ENCODE measurements around the gene MIB1.

Gene MIB1

GRCh38 chr18:21851327-21851961 is 110.9 kb downstream of the MIB1 start:
- in situ Hi-C loops (cut with MboI; ENCODE audit: low sequenced_read_pairs): no loop called here
- Histone ChIP-seq H3K9me3 (no peaks in the 10 kb centered on the region), H3K36me3 (replicated peaks) (peaks cover 12% of the 10 kb centered on the region), H3K27me3 (ENCODE audit: low read depth) (no peaks in the 10 kb centered on the region), H3K4me3 (no peak overlapping the region), H3K4me1 (no peaks in the 10 kb centered on the region)
- DNase-seq (ENCODE audit: low spot score in 2 of 2): no peak

DNA sequence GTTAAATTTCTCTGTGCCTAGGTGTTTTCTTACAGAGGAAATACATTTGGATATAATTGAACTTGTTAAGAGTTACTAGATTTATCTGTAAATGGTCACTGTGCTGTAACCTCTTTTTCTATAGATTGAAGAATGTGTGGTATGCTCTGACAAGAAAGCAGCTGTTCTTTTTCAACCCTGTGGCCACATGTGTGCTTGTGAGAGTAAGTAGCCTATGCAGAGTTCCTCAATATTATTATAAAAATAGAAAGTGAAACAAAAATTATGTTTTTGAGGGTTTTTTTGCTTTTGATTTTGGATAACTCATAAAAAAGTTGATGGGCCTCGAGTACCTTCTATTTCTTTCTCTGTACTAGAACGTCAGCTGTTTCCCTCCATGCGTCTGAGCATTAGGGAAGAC is 112.4 kb downstream of the MIB1 start:
- no peaks in the 10 kb centered on the region for H3K27me3 ChIP-seq (ENCODE audit: low read depth)
- H3K36me3 ChIP-seq (replicated peaks): peaks cover 8% of the 10 kb centered on the region
- in situ Hi-C loops (cut with MboI; ENCODE audit: low sequenced_read_pairs): no loop called here
- DNase-seq (ENCODE audit: low spot score in 2 of 2): no peak
- no peaks in the 10 kb centered on the region for H3K4me1 ChIP-seq
- no peaks in the 10 kb centered on the region for H3K9me3 ChIP-seq
- no peak overlapping the region for H3K4me3 ChIP-seq

- in situ Hi-C loops (cut with MboI; ENCODE audit: low sequenced_read_pairs): no loop called here
- Histone ChIP-seq H3K4me1 (no peaks in the 10 kb centered on the region), H3K9me3 (no peaks in the 10 kb centered on the region), H3K4me3 (no peak overlapping the region), H3K36me3 (replicated peaks) (peaks cover 14% of the 10 kb centered on the region), H3K27me3 (ENCODE audit: low read depth) (no peaks in the 10 kb centered on the region)
- no peak for DNase-seq (ENCODE audit: low spot score in 2 of 2)
Observed at GRCh38 chr18:21853775-21854552, 113.4 kb downstream of the MIB1 start.

GRCh38 chr18:21855432-21855831 is 114.8 kb downstream of the MIB1 start:
- Histone ChIP-seq H3K4me3 (no peak overlapping the region), H3K36me3 (replicated peaks) (peaks cover 15% of the 10 kb centered on the region), H3K27me3 (ENCODE audit: low read depth) (no peaks in the 10 kb centered on the region), H3K4me1 (no peaks in the 10 kb centered on the region), H3K9me3 (no peaks in the 10 kb centered on the region)
- in situ Hi-C loops (cut with MboI; ENCODE audit: low sequenced_read_pairs): no loop called here
- no peak for DNase-seq (ENCODE audit: low spot score in 2 of 2)

- H3K36me3 ChIP-seq (replicated peaks): peaks cover 20% of the 10 kb centered on the region
- DNase-seq (ENCODE audit: low spot score in 2 of 2): no peak
- in situ Hi-C loops (cut with MboI; ENCODE audit: low sequenced_read_pairs): no loop called here
Observed at GRCh38 chr18:21857871-21858270, 117.3 kb downstream of the MIB1 start.

GRCh38 chr18:21858544-21858943 is 118.0 kb downstream of the MIB1 start:
- H3K36me3 ChIP-seq (replicated peaks): peaks cover 20% of the 10 kb centered on the region
- no peaks in the 10 kb centered on the region for H3K4me1 ChIP-seq
- H3K9me3 ChIP-seq: no peaks in the 10 kb centered on the region
- in situ Hi-C loops (cut with MboI; ENCODE audit: low sequenced_read_pairs): no loop called here
- DNase-seq (ENCODE audit: low spot score in 2 of 2): no peak
- no peak overlapping the region for H3K4me3 ChIP-seq
- H3K27me3 ChIP-seq (ENCODE audit: low read depth): no peaks in the 10 kb centered on the region

More at GRCh38 chr18:21857871-21858270, 117.3 kb downstream of the MIB1 start:
- no peaks in the 10 kb centered on the region for H3K4me1 ChIP-seq
- no peaks in the 10 kb centered on the region for H3K27me3 ChIP-seq (ENCODE audit: low read depth)
- H3K9me3 ChIP-seq: no peaks in the 10 kb centered on the region
- no peak overlapping the region for H3K4me3 ChIP-seq

DNA sequence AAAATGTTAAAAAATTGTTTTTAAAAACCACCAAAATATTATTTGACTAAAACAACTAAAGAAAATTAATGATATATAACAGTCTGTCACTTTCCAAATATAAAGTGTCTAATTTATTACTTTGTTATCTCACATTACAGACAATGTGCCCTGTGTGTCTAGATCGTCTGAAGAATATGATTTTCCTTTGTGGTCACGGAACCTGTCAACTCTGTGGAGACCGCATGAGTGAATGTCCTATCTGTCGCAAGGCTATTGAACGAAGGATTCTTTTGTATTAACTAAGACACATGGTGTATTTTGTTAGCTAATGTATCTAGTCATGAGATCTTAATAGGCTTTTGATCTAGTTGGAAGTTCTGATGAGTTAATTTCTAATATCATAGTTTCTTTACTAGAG is 123.8 kb downstream of the MIB1 start:
- H3K27me3 ChIP-seq (ENCODE audit: low read depth): no peaks in the 10 kb centered on the region
- no peak overlapping the region for H3K4me3 ChIP-seq
- H3K4me1 ChIP-seq: peaks cover 4% of the 10 kb centered on the region; the same call in 1 of the 2 replicates
- DNase-seq (ENCODE audit: low spot score in 2 of 2): no peak
- in situ Hi-C loops (cut with MboI; ENCODE audit: low sequenced_read_pairs): no loop called here
- H3K9me3 ChIP-seq: no peaks in the 10 kb centered on the region
- H3K36me3 ChIP-seq (replicated peaks): peaks cover 4% of the 10 kb centered on the region; the same call in 1 of the 2 replicates

GRCh38 chr18:21865043-21865442 is 124.5 kb downstream of the MIB1 start:
- in situ Hi-C loops (cut with MboI; ENCODE audit: low sequenced_read_pairs): no loop called here
- Histone ChIP-seq H3K27me3 (ENCODE audit: low read depth) (no peaks in the 10 kb centered on the region), H3K36me3 (replicated peaks) (peaks cover 4% of the 10 kb centered on the region; the same call in 1 of the 2 replicates), H3K4me3 (no peak overlapping the region), H3K9me3 (no peaks in the 10 kb centered on the region), H3K4me1 (peaks cover 4% of the 10 kb centered on the region; the same call in 1 of the 2 replicates)
- peak in 1 of 2 experiments; percentile 4 for DNase-seq (ENCODE audit: low spot score in 2 of 2)

- Histone ChIP-seq H3K27me3 (ENCODE audit: low read depth) (no peaks in the 10 kb centered on the region), H3K4me3 (no peak overlapping the region), H3K9me3 (no peaks in the 10 kb centered on the region), H3K36me3 (replicated peaks) (no peaks in the 10 kb centered on the region), H3K4me1 (peaks cover 4% of the 10 kb centered on the region; the same call in 1 of the 2 replicates)
- in situ Hi-C loops (cut with MboI; ENCODE audit: low sequenced_read_pairs): no loop called here
- DNase-seq (ENCODE audit: low spot score in 2 of 2): no peak
Observed at GRCh38 chr18:21868770-21869169, 128.2 kb downstream of the MIB1 start.

- in situ Hi-C loops (cut with MboI; ENCODE audit: low sequenced_read_pairs): no loop called here
Observed at GRCh38 chr18:21889570-21889969, 149.0 kb downstream of the MIB1 start.

GRCh38 chr18:21894619-21895367 is 154.2 kb downstream of the MIB1 start:
- no peaks in the 10 kb centered on the region for H3K4me1 ChIP-seq
- in situ Hi-C loops (cut with MboI; ENCODE audit: low sequenced_read_pairs): no loop called here
- no peaks in the 10 kb centered on the region for H3K27me3 ChIP-seq (ENCODE audit: low read depth)
- no peak overlapping the region for H3K4me3 ChIP-seq
- DNase-seq (ENCODE audit: low spot score in 2 of 2): no peak
- no peaks in the 10 kb centered on the region for H3K9me3 ChIP-seq
- no peaks in the 10 kb centered on the region for H3K36me3 ChIP-seq (replicated peaks)

More at GRCh38 chr18:21889570-21889969, 149.0 kb downstream of the MIB1 start:
- Histone ChIP-seq H3K36me3 (replicated peaks) (no peaks in the 10 kb centered on the region), H3K9me3 (no peaks in the 10 kb centered on the region), H3K4me1 (no peaks in the 10 kb centered on the region), H3K27me3 (ENCODE audit: low read depth) (no peaks in the 10 kb centered on the region), H3K4me3 (no peak overlapping the region)
- no peak for DNase-seq (ENCODE audit: low spot score in 2 of 2)

- in situ Hi-C loops (cut with MboI; ENCODE audit: low sequenced_read_pairs): no loop called here
- Histone ChIP-seq H3K4me3 (no peak overlapping the region), H3K9me3 (no peaks in the 10 kb centered on the region), H3K27me3 (ENCODE audit: low read depth) (no peaks in the 10 kb centered on the region), H3K36me3 (replicated peaks) (no peaks in the 10 kb centered on the region), H3K4me1 (no peaks in the 10 kb centered on the region)
- no peak for DNase-seq (ENCODE audit: low spot score in 2 of 2)
Observed at GRCh38 chr18:21896732-21897336, 156.2 kb downstream of the MIB1 start.

- no peaks in the 10 kb centered on the region for H3K36me3 ChIP-seq (replicated peaks)
- in situ Hi-C loops (cut with MboI; ENCODE audit: low sequenced_read_pairs): no loop called here
- no peak overlapping the region for H3K4me3 ChIP-seq
- H3K9me3 ChIP-seq: no peaks in the 10 kb centered on the region
- peak; percentile 45 to 74 for DNase-seq (ENCODE audit: low spot score in 2 of 2)
- H3K27me3 ChIP-seq (ENCODE audit: low read depth): no peaks in the 10 kb centered on the region
- no peaks in the 10 kb centered on the region for H3K4me1 ChIP-seq
Observed at GRCh38 chr18:21897811-21898210, 157.2 kb downstream of the MIB1 start.
